ENCODE data around the gene SERTAD2.

The SERTAD2 gene

DNA sequence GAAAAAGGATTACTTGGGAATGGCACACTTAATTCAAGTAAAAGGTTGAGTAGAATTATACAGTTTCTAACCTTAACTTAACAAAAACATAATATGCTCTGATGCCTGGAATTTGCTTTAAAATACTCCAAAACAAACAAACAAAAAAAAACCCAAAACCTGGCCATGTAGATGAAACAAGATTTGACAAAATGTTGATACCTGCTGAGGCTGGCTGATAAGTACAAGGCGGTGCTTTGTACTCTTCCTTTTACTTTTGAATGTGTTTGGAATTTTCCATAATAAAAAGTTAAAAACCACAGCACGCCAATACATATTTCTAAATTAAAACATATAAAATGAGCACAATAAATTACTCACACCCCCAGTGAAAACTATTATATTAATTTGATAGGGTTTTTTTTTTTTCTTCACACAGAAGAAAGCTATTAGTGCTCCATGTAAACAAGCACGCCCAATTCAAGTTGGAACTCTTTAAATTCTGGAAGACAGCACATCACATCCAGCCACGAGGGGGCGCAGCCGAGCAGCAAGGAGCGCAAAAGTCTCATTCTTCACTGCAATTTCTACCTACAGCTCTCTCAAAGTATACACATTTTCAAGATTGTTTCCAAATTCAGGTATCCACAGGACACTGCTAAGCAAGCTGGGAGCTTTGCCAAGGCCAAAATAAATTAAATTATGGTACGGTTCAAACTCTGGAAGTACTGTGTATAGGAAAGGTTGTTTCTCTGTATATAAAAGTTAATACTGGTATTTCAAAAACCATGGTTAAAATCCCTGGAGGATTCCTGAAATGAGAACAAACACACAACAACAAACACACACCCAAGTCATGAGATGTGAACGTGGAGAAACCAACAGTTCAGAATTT, 7.5 kb downstream of the SERTAD2 start:
- peak; percentile 88 for DNase-seq

GRCh38 chr2:64644458-64645382, 9.0 kb downstream of the SERTAD2 start:
- DNase-seq, result peak; percentile 67

GRCh38 chr2:64643838-64644457, 9.8 kb downstream of the SERTAD2 start:
- DNase-seq, result no peak

DNA sequence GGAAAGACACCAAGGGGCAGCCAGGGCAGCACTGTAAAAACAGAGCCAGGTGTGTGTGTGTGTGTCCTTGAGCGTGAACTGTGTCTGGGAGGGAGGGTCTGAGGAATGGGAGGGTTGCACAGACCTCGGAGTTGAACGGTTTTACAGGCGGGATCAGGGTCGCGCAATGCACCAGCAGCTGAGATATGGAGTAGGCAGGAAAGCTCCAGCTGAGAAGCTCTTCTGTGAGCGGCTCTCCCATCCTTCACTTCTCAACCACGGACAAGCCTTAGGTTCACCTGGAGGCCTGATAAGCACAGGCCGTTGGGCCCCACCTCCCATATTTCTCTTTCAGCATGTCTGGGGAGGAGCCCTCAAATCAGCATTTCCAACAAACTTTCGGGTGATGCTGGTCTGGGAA, 12.1 kb downstream of the SERTAD2 start:
- no peak for DNase-seq

GRCh38 chr2:64640153-64641044, 13.3 kb downstream of the SERTAD2 start:
- DNase-seq, result no peak

- DNase-seq, result no peak
These were observed 14.0 kb downstream of the SERTAD2 start for GRCh38 chr2:64639691-64640090.

DNA sequence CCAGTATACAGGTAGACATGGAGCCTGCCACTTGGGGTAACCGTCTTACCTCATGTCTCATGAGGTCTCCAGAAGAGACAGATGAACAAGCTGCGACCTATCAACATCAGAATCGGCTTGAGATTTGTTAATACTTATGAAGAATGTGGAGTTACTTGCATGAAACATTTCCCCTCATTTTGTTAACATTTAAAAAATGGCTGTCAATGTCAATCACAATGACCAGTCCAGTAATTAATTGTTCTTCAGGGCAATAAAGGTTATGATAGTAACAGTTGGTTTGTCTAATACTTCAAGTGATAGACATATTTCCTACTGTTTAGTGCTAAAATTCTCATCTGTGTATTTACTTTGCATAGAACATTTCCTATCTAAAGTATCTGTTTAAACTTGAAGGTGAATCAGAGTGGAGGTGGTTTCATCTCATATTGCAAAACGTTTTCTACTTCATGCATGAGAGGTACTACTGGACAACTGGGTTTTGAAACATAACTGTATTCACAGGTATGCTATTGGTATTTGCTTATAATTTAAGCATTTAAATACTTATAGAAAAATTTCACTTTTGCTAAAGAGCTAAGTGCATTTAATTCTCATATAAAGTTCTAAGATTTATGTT, 15.1 kb downstream of the SERTAD2 start:
- DNase-seq, result no peak

DNA sequence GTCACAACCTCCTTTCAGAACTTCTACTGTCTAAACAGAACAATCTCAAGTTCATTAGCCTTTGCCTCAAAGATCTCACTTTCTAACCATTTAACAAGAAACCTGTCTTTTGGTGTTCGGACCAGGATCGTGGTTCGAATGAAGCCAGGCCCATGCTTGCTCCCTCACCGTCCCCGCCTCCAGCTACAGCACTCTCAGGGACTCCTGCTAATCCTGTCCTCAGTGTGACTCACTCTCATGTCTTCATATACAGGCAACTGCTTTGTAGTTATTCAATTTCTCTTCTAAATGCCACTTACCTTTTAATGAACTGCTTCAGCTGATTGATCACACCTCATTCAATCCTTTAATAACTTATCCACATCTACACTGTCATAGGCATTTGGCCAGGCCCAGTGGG, 15.8 kb downstream of the SERTAD2 start:
- DNase-seq, result no peak

- no peak for DNase-seq
These were observed 16.6 kb downstream of the SERTAD2 start for GRCh38 chr2:64637000-64637635.

DNA sequence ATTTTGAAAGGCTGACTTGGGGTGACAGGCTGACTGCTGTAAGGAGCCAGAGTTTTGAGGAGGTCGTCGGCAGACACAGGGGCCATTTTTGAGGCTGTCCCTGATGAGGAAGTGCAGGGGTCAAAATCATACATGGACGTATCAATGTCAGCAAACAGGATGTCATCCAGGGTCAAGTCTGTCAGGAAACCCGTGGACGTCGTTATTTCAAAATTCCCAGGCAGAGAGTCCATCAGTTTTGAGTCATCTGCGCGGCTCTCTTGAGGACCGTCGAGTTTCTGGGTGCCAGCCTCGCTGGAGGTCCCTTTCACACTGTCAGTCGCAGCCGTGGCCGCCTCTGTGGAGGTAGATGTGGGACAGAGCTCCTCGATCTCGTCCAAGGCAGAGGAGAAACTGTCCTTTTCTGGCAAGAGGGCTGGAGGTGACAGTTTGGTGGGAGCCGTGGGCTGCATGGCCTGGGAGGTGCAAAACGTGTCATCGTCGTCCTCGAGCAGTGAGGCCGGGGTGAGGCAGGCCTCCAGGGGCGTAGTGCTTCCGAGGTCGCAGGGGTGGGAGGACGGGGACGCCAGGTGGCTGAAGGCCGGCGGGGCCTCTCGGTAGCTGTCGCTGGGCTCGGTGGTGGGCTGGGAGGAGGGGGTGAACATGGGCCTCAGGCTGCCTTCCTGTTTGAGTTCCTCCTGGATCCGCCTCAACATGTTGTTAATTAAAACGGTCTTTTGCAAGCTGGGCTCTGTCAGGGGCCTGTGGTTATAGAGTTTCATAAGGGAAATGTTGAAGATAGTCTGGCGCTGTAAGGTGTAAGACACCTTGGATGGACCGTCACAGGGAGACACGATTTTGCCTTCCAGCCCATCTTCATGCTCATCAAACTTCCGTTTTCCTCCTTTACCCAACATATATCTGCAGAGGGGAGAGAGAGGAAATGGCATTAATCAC, 17.5 kb downstream of the SERTAD2 start:
- DNase-seq, result peak; percentile 22

GRCh38 chr2:64634345-64635267, 19.1 kb downstream of the SERTAD2 start:
- DNase-seq, result no peak

DNA sequence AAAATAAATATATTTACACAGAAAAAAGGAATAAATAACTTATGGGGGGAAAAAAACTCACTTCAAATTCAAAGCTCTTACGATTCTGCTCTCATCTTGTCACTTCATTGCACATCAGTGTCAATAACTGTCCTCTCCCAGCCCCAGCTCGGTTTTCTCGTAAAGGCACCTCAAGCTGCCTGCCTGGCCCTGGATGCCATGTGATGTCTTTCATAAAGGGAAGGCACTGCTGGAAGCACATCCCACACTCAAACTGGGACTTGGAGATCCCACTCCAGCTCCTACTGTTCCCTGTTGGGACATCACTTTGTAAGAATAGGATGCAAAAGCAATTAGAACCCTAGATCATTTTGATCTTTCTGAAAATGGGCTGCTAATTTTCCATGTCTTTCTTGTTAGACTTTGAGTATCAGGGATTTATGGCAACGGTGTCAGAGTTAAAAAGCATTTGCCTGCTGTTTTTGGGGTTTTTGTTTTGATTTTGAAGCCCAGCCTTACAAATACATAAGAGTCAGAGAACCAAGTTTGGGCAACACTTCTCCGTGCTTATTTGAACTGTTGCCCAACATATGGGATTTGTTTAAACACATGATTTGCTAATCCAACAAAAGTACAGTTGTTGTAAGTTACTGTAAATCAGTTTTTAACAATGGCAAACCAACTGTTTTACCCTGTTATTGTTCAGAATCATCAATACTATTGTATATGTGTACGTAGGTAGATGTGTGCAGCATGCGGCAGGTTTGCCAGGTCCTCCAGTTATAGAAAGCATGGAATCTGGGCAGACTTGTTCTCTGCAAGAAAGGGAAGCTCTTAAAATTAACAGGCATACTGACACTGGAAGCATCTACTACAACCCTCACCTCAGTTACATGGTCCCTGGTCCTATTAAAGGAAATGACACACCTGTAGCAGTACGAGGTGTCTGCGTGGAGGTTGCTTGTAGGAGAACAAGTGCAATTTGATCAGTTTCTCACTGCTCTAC, 20.6 kb downstream of the SERTAD2 start:
- DNase-seq, result no peak

DNA sequence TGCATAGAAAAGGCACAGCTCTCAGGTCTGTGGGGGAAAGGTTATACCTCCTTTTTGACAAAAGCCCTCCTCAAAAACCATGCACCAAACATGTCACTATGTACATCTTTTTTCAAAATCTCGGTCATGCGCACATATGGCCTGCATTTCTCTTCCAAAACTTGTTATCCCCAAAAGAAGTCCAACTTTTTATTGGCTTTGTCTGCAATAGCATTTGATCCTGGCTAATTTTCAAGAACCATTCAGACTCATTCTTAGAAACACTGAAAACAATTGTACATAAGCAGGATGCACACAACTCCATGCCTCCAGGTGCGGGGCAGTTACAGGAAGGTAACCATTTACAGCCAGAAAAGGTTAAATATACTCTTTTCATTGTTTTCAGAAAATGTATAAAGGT, 21.9 kb downstream of the SERTAD2 start:
- no peak for DNase-seq

DNA sequence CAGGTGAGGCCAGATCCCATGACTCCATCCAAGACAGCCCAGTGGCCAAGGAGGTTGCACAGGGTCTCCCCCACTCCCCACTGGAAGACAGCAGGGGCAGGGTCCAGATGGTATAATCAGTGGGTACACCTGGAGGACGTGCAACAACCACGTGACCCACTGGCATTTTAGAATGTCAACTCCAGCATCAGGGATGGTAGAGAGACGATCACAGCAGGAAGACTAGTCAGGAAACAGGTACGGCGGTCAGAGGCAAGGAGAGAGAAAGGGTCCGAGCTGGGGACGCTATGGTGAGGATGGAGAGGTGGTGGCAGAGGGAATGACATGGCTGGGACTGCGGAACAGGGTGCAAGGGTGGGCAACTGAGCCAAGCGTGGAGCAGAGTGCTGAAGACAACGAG, 23.0 kb downstream of the SERTAD2 start:
- DNase-seq, result no peak

GRCh38 chr2:64629875-64630274, 23.8 kb downstream of the SERTAD2 start:
- no peak for DNase-seq

GRCh38 chr2:64629329-64629781, 24.4 kb downstream of the SERTAD2 start:
- DNase-seq, result no peak

Measured in activated CD4-positive, alpha-beta T cell treated with anti-CD3 and anti-CD28 coated beads, Interleukin-2, Interleukin-6, amounts not matched to agents 100 ng/mL and 50 ng/mL, durations not matched to agents 16 hours and 8 hours (primary cell).